HepG2 (cell line): ENCODE data around the gene BCAR3. TPM values are rescaled to one million over a fixed set of nuclear protein-coding genes. Genes with fewer than 3 reads are reported as not detected.

Source experiments
- ARNT2 ChIP-seq: sonication (generic); formaldehyde crosslinking; IDR thresholded peaks from 2 replicates; pipeline ENCODE4 v1.8.0; 2022; ENCODE audit warnings: mild to moderate bottlenecking, low read depth, missing genetic modification reagents, moderate library complexity
- ATM ChIP-seq: fragments of 450-650 bp; IDR thresholded peaks from 2 replicates; pipeline ENCODE4 v1.7.1; 2017; ENCODE audit warnings: mild to moderate bottlenecking, borderline replicate concordance
- CEBPB ChIP-seq: IDR thresholded peaks from 2 replicates; pipeline ENCODE4 v1.6.1; 2011; ENCODE audit warnings: low read depth, low read length, improper control_type of control experiment, borderline replicate concordance
- FOXK1 ChIP-seq: sonication (generic); formaldehyde crosslinking; IDR thresholded peaks from 2 replicates; pipeline ENCODE4 v1.4.0; 2020; ENCODE audit warnings: low read depth, missing genetic modification reagents, borderline replicate concordance
- KDM6A ChIP-seq: IDR thresholded peaks from 2 replicates; pipeline ENCODE4 v1.6.1; 2016; ENCODE audit warnings: low read depth
- MAZ ChIP-seq, 2 experiments: sonication (generic) in 1 of 2; formaldehyde crosslinking in 1 of 2; IDR thresholded peaks; 2 replicates each; pipeline versions ENCODE4 v1.5.0 to v1.6.1; 2012 to 2020; ENCODE audit warnings: low read depth in 2 of 2, mild to moderate bottlenecking in 2 of 2, borderline replicate concordance in 1 of 2, improper control_type of control experiment in 1 of 2, low read length in 1 of 2, missing genetic modification reagents in 1 of 2, moderate library complexity in 1 of 2
- STAT5B ChIP-seq: sonication (generic); formaldehyde crosslinking; IDR thresholded peaks from 2 replicates; pipeline ENCODE4 v1.4.0; 2020; ENCODE audit warnings: missing genetic modification reagents
- ZNF180 ChIP-seq: sonication (generic); formaldehyde crosslinking; IDR thresholded peaks from 2 replicates; pipeline ENCODE4 v1.4.0; 2020; ENCODE audit warnings: low read depth, missing genetic modification reagents, borderline replicate concordance
- ZNF737 ChIP-seq: sonication (generic); formaldehyde crosslinking; IDR thresholded peaks from 2 replicates; pipeline ENCODE4 v1.5.0; 2020; ENCODE audit warnings: missing genetic modification reagents, mild to moderate bottlenecking, borderline replicate concordance
- ZNF766 ChIP-seq: sonication (generic); formaldehyde crosslinking; IDR thresholded peaks from 2 replicates; pipeline ENCODE4 v1.5.0; 2020; ENCODE audit warnings: missing genetic modification reagents, borderline replicate concordance
- polyA plus RNA-seq, 8 experiments: library from polyadenylated mRNA; depleted of rRNA in 3 of 8; stranded (reverse) in 7 of 8; unstranded in 1 of 8; fragments of >200 nt; fragmentation: Illumina TruSeq in 4 of 8; extraction: Trizol in 4 of 8; gene quantifications; 2 replicates each; pipeline versions ENCODE4 v1.2.1 to v1.2.3, GENCODE V29; 2011 to 2016; ENCODE audit warnings: low read depth in 4 of 8, missing spikeins in 1 of 8, mixed read lengths in 1 of 8; ENCODE audit not compliant: insufficient read depth in 1 of 8
- total RNA-seq, 5 experiments: library from RNA; depleted of rRNA; stranded (reverse); fragments of >200 nt; fragmentation: Illumina TruSeq; extraction: Trizol; gene quantifications; 2 replicates each; pipeline ENCODE4 v1.2.3, GENCODE V29; 2016; ENCODE audit warnings: low read depth in 1 of 5
- TF ChIP-seq, protein P1 (sequence below): sonication (generic); formaldehyde crosslinking; IDR thresholded peaks from 2 replicates; pipeline ENCODE4 v1.5.0; 2020; ENCODE audit warnings: missing genetic modification reagents
- TF ChIP-seq, protein P2 (sequence below): sonication (generic); formaldehyde crosslinking; IDR thresholded peaks from 2 replicates; pipeline ENCODE4 v1.8.1; 2023; ENCODE audit warnings: mild to moderate bottlenecking, missing genetic modification reagents
- TF ChIP-seq, protein P3 (sequence below): sonication (generic); formaldehyde crosslinking; IDR thresholded peaks from 2 replicates; pipeline ENCODE4 v1.4.0; 2020; ENCODE audit warnings: missing genetic modification reagents
- TF ChIP-seq, protein P4 (sequence below): sonication (generic); formaldehyde crosslinking; IDR thresholded peaks from 2 replicates; pipeline ENCODE4 v1.4.0; 2020; ENCODE audit warnings: missing genetic modification reagents
- TF ChIP-seq, protein P5 (sequence below): sonication (generic); formaldehyde crosslinking; IDR thresholded peaks from 2 replicates; pipeline ENCODE4 v1.4.0; 2020; ENCODE audit warnings: mild to moderate bottlenecking, missing genetic modification reagents, borderline replicate concordance

The BCAR3 gene
- total and polyA plus RNA-seq, 2 of the 13 experiments (the other 11 are each of a cell fraction or from before 2014, with no cell fraction given), result 3.6 to 4.8 TPM

DNA sequence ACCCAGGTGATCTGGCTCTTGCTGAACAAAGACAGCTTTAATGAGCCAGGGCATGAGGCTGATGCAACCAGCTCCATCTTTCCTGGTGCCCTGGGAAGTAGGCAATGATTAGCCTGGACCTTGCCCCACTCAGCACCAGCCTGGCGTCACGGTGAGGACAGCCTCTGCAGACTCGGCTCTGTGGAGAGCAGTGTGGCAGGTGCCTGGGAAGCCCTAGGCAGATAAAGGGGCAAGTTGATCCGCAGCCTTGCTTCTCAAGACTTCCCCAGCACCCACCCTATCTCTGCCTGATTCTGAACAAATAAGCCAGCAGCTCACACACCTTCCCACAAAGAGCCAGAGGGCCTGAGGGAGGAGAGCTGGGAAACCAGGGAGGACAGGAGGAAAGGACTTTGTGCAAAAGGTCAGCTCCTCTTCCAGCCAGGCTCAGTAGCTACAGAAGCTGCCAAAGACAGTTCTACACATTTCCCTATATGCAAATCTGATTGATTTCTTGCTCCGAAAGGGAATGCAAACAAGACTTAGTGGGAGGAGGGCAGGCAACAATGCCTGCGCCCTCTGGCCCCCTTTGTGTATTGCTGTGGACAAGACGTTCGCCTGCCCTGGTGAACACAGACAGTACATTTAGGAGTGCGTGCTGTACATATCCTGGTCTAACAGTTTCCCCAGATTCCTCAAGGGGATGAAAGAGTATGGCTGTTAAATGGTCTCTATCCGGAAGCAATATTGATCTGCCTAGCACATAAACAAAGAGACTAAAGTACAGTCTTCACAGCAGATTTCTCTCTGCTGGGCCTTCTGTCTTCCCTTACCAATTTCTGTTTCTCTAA lies 63.8 kb downstream of the BCAR3 start (continued):
- TF ChIP-seq MAZ (IDR thresholded peaks at IDR 0.05; ENCODE audit: borderline replicate concordance, low read depth, low read length) (no peak), MAZ (CRISPR knock-in tag; IDR thresholded peaks at IDR 0.05; ENCODE audit: low read depth) (no peak), KDM6A (peak; percentile 76), CEBPB (peak; percentile 97), ZNF180 (CRISPR knock-in tag) (no peak), ZNF766 (CRISPR knock-in tag) (0 out of 2 replicates have a peak, but pooled peaks have one; percentile 20), ATM (no peak), ZNF737 (CRISPR knock-in tag) (no peak), ARNT2 (CRISPR knock-in tag) (peak; percentile 76; the same call in 1 of the 2 replicates), FOXK1 (CRISPR knock-in tag) (peak; percentile 80; the same call in 1 of the 2 replicates), STAT5B (CRISPR knock-in tag) (0 out of 2 replicates have a peak, but pooled peaks have one; percentile 79)
- TF ChIP-seq, protein P1, sequence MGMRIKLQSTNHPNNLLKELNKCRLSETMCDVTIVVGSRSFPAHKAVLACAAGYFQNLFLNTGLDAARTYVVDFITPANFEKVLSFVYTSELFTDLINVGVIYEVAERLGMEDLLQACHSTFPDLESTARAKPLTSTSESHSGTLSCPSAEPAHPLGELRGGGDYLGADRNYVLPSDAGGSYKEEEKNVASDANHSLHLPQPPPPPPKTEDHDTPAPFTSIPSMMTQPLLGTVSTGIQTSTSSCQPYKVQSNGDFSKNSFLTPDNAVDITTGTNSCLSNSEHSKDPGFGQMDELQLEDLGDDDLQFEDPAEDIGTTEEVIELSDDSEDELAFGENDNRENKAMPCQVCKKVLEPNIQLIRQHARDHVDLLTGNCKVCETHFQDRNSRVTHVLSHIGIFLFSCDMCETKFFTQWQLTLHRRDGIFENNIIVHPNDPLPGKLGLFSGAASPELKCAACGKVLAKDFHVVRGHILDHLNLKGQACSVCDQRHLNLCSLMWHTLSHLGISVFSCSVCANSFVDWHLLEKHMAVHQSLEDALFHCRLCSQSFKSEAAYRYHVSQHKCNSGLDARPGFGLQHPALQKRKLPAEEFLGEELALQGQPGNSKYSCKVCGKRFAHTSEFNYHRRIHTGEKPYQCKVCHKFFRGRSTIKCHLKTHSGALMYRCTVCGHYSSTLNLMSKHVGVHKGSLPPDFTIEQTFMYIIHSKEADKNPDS (CRISPR knock-in tag), result 0 out of 2 replicates have a peak, but pooled peaks have one; percentile 22
- TF ChIP-seq, protein P2, sequence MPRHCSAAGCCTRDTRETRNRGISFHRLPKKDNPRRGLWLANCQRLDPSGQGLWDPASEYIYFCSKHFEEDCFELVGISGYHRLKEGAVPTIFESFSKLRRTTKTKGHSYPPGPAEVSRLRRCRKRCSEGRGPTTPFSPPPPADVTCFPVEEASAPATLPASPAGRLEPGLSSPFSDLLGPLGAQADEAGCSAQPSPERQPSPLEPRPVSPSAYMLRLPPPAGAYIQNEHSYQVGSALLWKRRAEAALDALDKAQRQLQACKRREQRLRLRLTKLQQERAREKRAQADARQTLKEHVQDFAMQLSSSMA (CRISPR knock-in tag), result 0 out of 2 replicates have a peak, but pooled peaks have one; percentile 39
- TF ChIP-seq, protein P3, sequence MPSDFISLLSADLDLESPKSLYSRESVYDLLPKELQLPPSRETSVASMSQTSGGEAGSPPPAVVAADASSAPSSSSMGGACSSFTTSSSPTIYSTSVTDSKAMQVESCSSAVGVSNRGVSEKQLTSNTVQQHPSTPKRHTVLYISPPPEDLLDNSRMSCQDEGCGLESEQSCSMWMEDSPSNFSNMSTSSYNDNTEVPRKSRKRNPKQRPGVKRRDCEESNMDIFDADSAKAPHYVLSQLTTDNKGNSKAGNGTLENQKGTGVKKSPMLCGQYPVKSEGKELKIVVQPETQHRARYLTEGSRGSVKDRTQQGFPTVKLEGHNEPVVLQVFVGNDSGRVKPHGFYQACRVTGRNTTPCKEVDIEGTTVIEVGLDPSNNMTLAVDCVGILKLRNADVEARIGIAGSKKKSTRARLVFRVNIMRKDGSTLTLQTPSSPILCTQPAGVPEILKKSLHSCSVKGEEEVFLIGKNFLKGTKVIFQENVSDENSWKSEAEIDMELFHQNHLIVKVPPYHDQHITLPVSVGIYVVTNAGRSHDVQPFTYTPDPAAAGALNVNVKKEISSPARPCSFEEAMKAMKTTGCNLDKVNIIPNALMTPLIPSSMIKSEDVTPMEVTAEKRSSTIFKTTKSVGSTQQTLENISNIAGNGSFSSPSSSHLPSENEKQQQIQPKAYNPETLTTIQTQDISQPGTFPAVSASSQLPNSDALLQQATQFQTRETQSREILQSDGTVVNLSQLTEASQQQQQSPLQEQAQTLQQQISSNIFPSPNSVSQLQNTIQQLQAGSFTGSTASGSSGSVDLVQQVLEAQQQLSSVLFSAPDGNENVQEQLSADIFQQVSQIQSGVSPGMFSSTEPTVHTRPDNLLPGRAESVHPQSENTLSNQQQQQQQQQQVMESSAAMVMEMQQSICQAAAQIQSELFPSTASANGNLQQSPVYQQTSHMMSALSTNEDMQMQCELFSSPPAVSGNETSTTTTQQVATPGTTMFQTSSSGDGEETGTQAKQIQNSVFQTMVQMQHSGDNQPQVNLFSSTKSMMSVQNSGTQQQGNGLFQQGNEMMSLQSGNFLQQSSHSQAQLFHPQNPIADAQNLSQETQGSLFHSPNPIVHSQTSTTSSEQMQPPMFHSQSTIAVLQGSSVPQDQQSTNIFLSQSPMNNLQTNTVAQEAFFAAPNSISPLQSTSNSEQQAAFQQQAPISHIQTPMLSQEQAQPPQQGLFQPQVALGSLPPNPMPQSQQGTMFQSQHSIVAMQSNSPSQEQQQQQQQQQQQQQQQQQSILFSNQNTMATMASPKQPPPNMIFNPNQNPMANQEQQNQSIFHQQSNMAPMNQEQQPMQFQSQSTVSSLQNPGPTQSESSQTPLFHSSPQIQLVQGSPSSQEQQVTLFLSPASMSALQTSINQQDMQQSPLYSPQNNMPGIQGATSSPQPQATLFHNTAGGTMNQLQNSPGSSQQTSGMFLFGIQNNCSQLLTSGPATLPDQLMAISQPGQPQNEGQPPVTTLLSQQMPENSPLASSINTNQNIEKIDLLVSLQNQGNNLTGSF (CRISPR knock-in tag), result 0 out of 2 replicates have a peak, but pooled peaks have one; percentile 18
- TF ChIP-seq, protein P4, sequence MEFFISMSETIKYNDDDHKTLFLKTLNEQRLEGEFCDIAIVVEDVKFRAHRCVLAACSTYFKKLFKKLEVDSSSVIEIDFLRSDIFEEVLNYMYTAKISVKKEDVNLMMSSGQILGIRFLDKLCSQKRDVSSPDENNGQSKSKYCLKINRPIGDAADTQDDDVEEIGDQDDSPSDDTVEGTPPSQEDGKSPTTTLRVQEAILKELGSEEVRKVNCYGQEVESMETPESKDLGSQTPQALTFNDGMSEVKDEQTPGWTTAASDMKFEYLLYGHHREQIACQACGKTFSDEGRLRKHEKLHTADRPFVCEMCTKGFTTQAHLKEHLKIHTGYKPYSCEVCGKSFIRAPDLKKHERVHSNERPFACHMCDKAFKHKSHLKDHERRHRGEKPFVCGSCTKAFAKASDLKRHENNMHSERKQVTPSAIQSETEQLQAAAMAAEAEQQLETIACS (CRISPR knock-in tag), result no peak
- TF ChIP-seq, protein P5, sequence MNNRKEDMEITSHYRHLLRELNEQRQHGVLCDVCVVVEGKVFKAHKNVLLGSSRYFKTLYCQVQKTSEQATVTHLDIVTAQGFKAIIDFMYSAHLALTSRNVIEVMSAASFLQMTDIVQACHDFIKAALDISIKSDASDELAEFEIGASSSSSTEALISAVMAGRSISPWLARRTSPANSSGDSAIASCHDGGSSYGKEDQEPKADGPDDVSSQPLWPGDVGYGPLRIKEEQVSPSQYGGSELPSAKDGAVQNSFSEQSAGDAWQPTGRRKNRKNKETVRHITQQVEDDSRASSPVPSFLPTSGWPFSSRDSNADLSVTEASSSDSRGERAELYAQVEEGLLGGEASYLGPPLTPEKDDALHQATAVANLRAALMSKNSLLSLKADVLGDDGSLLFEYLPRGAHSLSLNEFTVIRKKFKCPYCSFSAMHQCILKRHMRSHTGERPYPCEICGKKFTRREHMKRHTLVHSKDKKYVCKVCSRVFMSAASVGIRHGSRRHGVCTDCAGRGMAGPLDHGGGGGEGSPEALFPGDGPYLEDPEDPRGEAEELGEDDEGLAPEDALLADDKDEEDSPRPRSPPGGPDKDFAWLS (CRISPR knock-in tag), result no peak
